Suppressor macrophage (primary cell): ENCODE results near the gene TP73.

Experiments
- DNase-seq, 4 experiments: peaks; one replicate each; pipeline ENCODE4 v3.0.0-alpha.2; 2020 to 2022

Gene TP73

DNA sequence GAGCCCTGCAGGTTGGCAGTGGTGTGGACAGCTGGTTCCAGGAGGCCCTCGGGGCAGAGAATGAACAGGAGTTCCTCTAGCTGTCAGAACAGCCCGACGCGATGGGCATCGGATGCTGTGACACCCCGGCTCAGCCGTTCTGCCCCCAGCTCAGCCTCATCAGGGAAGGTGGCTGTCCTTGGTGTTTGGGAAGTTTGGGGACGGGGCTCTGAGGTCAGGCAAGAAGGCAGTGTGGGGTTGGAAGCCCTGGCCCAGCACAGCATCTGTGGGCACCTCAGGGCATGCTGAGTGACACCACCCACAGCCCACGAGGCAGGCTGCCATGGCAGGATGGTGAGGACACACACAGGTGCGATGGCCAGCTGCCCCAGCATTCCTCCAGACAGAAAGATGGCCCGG lies 59.1 kb downstream of the TP73 start:
- no peak for DNase-seq

- DNase-seq = no peak
These were observed 59.6 kb downstream of the TP73 start for GRCh38 chr1:3711780-3712451.

- DNase-seq = no peak
These were observed 60.5 kb downstream of the TP73 start for GRCh38 chr1:3712573-3713535.

DNA sequence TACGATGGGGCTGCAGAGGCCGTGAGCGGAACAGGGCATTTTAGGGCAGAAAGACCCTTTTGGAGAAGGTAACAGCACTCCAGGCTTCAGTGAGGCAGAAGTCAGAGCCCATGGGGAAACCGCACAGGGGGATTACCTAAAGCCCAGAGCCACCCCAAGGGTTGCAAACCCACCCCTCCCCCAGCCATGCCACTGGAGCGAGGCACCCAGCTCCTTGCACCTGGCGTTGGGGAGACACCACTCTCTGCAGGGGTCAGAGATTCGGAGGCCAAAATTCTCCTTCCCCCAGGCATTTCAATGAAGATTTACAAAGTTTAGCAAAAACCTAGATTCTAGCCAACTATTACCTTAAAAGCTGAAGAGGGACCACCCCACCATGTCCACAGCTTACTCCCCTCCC lies 61.5 kb downstream of the TP73 start:
- DNase-seq = no peak

- no peak for DNase-seq
These were observed 62.0 kb downstream of the TP73 start for GRCh38 chr1:3714284-3714741.

DNA sequence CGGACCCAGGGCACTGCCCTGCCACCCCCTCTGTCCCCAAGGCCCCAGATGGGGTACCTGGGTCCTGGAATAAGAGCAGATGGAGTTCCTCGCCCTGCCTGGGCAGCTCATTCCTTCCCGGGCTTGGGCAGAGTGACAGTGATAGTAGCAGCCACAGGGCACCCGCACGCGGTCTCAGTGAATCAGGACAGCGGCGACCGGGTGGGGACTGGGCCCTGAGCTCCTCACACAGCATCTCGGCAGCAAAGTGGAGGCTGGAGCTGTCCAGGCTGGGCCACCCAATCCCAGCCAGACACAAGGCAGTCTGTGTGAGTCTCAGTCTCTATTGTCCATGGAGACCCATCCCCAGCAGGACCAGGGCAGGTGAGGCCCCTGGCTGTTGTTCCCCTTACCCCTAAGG lies 62.5 kb downstream of the TP73 start:
- no peak for DNase-seq

DNA sequence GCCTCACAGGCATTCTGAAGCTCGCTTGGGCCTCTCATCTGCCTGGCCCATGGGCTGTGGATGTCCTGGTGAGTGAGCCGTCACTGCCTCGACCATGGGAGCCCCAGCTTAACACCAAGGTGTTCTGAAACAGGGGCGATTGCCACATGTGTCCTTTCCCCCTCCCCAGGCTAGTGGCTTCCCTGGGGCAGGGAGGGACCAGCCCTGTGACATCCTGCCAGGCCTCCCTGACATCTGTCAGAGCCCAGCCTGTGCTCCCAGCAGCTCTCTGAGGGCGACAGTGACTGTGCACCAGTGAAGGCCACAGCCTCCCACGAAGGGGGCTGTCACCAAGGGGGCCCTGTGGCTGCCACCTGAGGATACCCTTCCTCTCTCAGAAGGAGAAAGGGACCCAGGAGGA lies 64.0 kb downstream of the TP73 start:
- DNase-seq = no peak

- DNase-seq = no peak
These were observed 64.9 kb downstream of the TP73 start for GRCh38 chr1:3717041-3717714.

DNA sequence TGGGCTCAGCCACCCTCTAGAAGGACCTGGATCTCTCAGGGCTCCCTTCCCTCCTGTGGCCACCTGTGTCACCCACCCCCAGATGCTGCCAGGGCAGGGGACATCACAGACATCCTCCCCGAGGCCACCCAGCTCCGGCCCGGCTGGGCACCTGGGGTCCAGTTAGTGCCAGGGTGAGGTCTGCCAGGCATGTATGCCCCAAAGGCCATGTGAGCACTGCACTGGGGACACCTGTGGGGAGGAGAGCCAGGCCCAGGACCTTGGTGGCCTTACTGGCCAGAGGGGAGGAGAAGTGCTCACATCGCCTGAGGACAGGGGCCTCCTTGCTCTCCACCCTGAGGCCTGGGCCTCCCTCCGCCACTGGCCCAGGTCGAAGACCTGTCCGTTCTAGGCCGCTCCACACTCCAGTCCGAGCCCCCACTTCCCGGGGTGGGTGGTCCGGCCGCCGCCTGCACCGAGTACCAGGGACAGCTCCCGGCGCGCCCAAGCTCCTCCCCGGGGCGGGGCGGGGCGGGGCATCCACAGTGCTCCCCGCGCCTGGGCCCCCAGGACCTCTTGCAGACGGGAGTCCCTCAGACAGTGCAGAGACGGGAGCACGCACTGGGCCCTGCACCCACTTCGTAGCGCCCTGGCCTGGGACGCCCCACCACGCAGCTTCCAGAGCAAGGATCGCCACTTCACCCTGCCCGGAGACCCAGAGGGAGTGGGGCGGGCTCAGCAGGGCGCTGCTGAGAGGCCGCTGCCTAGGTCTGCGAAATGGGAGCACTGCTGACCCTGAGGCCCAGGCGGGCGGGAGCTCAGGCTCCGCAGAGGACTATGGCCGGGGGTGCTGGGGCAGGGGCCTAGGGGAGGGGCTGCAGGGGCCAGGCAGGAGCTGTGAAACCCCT lies 65.6 kb downstream of the TP73 start:
- DNase-seq = peak in 2 of 4 experiments; percentile 12 to 26

DNA sequence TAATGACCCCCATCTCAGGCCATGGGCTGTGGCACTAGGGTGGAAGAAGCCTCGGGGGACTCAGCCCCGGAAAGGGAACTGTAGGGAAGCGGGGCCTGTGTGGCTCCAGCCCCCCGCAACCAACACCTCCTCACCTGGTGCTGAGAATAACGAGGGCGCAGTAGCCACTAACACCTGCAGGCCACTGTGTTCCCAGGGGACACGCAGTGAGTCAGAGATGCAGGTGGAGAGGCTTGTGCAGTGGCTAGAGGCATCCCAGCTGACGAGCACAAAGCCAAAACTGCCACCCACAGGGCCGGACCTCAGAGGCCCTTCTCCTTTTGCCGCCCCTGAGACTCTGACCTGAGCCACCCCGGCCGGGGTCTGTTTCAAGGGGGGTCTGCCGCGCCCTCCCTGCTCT lies 66.4 kb downstream of the TP73 start:
- no peak for DNase-seq

- DNase-seq = no peak
These were observed 69.7 kb downstream of the TP73 start for GRCh38 chr1:3721955-3722465.

GRCh38 chr1:3722846-3723245 lies 70.5 kb downstream of the TP73 start:
- DNase-seq = no peak

DNA sequence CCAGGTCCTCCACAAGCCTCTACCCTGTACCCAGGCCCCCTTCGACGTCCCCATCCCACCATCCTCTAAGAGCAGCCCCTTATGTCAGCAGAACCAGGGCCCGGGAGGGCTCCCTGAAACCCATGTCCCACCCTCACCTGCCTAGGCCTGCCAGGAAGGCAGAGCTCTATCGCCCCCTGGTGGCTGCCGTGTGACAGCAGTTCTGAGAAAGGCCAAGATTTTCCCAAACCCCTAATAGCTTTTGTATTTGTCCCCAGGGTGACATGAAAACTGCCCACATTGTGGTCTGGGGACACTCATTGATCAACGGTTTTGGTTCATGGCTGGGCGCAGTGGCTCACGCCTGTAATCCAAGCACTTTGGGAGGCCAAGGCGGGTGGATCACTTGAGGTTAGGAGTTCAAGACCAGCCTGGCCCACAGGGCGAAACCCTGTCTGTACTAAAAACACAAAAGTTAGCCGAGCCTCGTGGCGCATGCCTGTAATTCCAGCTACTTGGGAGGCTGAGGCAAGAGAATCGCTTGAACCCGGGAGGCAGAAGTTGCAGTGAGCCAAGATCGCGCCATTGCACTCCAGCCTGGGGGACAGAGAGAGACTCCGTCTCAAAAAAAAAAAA lies 72.2 kb downstream of the TP73 start:
- DNase-seq = peak; percentile 69 to 90 (median 84)

DNA sequence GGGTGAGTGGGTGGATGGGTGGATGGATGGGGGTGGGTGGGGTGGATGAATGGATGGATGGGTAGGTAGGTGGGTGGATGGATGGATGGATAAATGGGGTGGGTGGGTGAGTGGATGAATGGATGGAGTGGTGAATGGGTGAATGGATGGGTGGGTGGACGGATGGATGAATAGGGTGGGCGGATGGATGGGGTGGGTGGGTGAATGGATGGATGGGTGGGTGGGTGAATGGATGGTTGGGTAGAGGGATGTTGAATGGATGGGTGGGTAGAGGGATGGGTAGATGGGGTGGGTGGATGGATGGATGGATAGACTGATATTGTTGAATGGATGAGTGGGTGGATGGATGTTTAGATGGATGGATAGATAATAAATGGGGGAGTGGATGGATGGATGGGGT lies 73.0 kb downstream of the TP73 start:
- no peak for DNase-seq

- peak; percentile 38 to 55 (median 45) for DNase-seq
These were observed 74.9 kb downstream of the TP73 start for GRCh38 chr1:3727042-3727824.

GRCh38 chr1:3727825-3728776 lies 75.8 kb downstream of the TP73 start:
- DNase-seq = no peak

DNA sequence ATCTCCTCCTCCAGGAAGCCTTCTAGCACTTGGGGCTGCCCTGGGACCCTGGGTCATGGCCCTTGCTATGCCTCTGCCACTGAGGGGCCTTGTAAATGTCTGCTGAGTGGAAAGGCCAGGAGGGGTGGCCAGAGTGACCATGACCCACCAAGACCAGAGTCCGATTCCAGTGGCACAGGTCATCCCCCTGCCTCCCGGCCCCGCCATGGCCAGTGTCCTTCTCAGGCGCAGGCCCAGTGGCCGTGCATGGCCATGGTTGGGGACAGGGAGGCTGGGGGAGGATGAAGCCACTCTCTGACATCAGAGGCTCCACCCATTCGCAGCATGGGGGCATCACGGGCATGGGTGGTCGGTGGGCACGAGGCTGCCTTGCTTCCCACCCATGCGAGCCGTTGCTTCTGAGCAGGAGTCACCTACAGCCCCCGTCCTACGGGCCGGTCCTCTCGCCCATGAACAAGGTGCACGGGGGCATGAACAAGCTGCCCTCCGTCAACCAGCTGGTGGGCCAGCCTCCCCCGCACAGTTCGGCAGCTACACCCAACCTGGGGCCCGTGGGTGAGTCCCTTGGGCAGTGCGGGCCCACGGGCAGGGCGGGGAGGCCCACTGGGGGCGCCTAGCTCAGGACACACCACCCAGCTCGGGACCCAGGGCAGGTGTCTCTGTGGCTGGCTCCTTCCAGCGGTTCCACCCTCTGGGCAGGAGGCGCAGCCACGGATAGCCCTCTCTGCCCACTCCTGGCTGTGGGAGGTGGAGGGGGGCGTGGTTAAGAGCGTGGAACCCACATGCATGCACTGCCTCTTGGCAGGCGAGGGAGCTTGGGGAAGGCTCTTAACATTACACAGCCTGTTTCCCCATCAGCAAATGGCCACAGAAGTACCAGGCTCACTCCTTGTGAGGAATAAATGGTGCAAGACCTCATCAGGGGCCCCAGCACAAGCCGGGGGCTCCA lies 77.6 kb downstream of the TP73 start:
- DNase-seq = no peak

GRCh38 chr1:3730543-3731247 lies 78.4 kb downstream of the TP73 start:
- DNase-seq = no peak
